K562 (cell line): ENCODE measurements around the gene SPZ1. TPM values are rescaled to one million over a fixed set of nuclear protein-coding genes. Genes with fewer than 3 reads are reported as not detected.

ENCODE experiments used
- ARID1B ChIP-seq: fragments of 450-650 bp; IDR thresholded peaks from 2 replicates; pipeline ENCODE4 v1.6.1; 2016; ENCODE audit warnings: antibody characterized with exemption, mild to moderate bottlenecking, inconsistent platforms
- ATF6 ChIP-seq: sonication (generic); formaldehyde crosslinking; IDR thresholded peaks from 2 replicates; pipeline ENCODE4 v1.4.0; 2020; ENCODE audit warnings: mild to moderate bottlenecking, missing genetic modification reagents
- BRF1 ChIP-seq: IDR thresholded peaks from 3 replicates; pipeline ENCODE4 v1.6.1; 2011; ENCODE audit warnings: borderline replicate concordance, mild to moderate bottlenecking; ENCODE audit not compliant: insufficient read length; ENCODE audit errors: extremely low read depth
- CBX8 ChIP-seq: fragments of 200-600 bp; sonication (generic); IDR thresholded peaks from 2 replicates; pipeline ENCODE4 v1.6.1; 2012; ENCODE audit warnings: borderline replicate concordance, mixed run types, low read depth, mild to moderate bottlenecking, moderate library complexity, mixed read lengths, low read length, control low read depth, inconsistent platforms; ENCODE audit not compliant: poor library complexity, severe bottlenecking; ENCODE audit errors: extremely low read depth
- FOXK2 ChIP-seq, 2 experiments: fragments of 450-650 bp; IDR thresholded peaks in 1 of 2; conservative IDR thresholded peaks in 1 of 2; 2 replicates each; pipeline ENCODE4 v1.6.1; 2016; ENCODE audit warnings: low read depth in 2 of 2, mild to moderate bottlenecking in 1 of 2
- GATAD2B ChIP-seq: fragments of 450-650 bp; IDR thresholded peaks from 2 replicates; pipeline ENCODE4 v1.6.1; 2017; ENCODE audit warnings: mild to moderate bottlenecking, borderline replicate concordance
- GMEB1 ChIP-seq: fragments of 250-450 bp; sonication (Bioruptor Pico); IDR thresholded peaks from 2 replicates; pipeline ENCODE4 v1.4.0; 2020; ENCODE audit warnings: mild to moderate bottlenecking
- KDM2B ChIP-seq: fragments of 250-450 bp; sonication (Bioruptor Pico); IDR thresholded peaks from 2 replicates; pipeline ENCODE4 v1.8.0; 2021; ENCODE audit warnings: mild to moderate bottlenecking, moderate library complexity
- MAFG ChIP-seq: fragments of 450-650 bp; conservative IDR thresholded peaks from 2 replicates; pipeline ENCODE4 v1.6.1; 2016; ENCODE audit warnings: missing genetic modification characterization, missing compliant biosample characterization
- MED1 ChIP-seq: sonication (generic); formaldehyde crosslinking; IDR thresholded peaks from 2 replicates; pipeline ENCODE4 v1.8.1; 2023; ENCODE audit warnings: missing genetic modification reagents, borderline replicate concordance
- NFIX ChIP-seq: fragments of 250-450 bp; sonication (Bioruptor Pico); IDR thresholded peaks from 2 replicates; pipeline ENCODE4 v1.4.0; 2020; ENCODE audit warnings: low read depth, mild to moderate bottlenecking, moderate library complexity
- NUFIP1 ChIP-seq: fragments of 450-650 bp; IDR thresholded peaks from 2 replicates; pipeline ENCODE4 v1.6.1; 2018; ENCODE audit not compliant: partially characterized antibody
- PURB ChIP-seq: sonication (generic); formaldehyde crosslinking; IDR thresholded peaks from 2 replicates; pipeline ENCODE4 v1.9.0; 2021; ENCODE audit warnings: low read depth, mild to moderate bottlenecking, missing genetic modification reagents
- RERE ChIP-seq: sonication (generic); formaldehyde crosslinking; IDR thresholded peaks from 2 replicates; pipeline ENCODE4 v1.8.0; 2023; ENCODE audit warnings: missing genetic modification reagents, mild to moderate bottlenecking, borderline replicate concordance
- U2AF2 ChIP-seq: fragments of 200-400 bp; formaldehyde crosslinking; optimal IDR thresholded peaks from 2 replicates; pipeline ENCODE3; 2017; ENCODE audit warnings: low read depth, mild to moderate bottlenecking, low read length
- ZBTB17 ChIP-seq: fragments of 450-650 bp; formaldehyde crosslinking; IDR thresholded peaks from 2 replicates; pipeline ENCODE4 v1.4.0; 2020; ENCODE audit warnings: mild to moderate bottlenecking
- ZNF165 ChIP-seq: fragments of 250-450 bp; sonication (Bioruptor Pico); IDR thresholded peaks from 2 replicates; pipeline ENCODE4 v1.4.0; 2020; ENCODE audit warnings: borderline replicate concordance
- ZNF324 ChIP-seq: fragments of 250-450 bp; sonication (Bioruptor Pico); IDR thresholded peaks from 2 replicates; pipeline ENCODE4 v1.4.0; 2020; ENCODE audit warnings: mild to moderate bottlenecking
- ZNF77 ChIP-seq: fragments of 250-450 bp; sonication (Bioruptor Pico); IDR thresholded peaks from 2 replicates; pipeline ENCODE4 v1.5.0; 2020
- polyA plus RNA-seq, 8 experiments: library from polyadenylated mRNA; depleted of rRNA in 4 of 8; stranded (reverse) in 5 of 8; unstranded in 3 of 8; fragments of >200 nt; fragmentation: Nextera tagmentation in 2 of 8; fragmentation: Illumina TruSeq in 1 of 8; extraction: Ambion mirVana in 2 of 8; extraction: Trizol in 1 of 8; gene quantifications; 2 replicates each; pipeline versions ENCODE4 v1.2.1 to v1.2.3, GENCODE V29; 2011 to 2014; ENCODE audit warnings: inconsistent platforms in 1 of 8, missing spikeins in 1 of 8
- total RNA-seq, 7 experiments: library from RNA; depleted of rRNA in 6 of 7; stranded (reverse); fragments of >200 nt in 6 of 7; fragmentation: Illumina TruSeq in 2 of 7; extraction: Trizol in 2 of 7; gene quantifications; 2 replicates each; pipeline versions ENCODE4 v1.2.1 to v1.2.3, GENCODE V29; 2011 to 2021; ENCODE audit warnings: low replicate concordance in 1 of 7

Gene SPZ1
- total and polyA plus RNA-seq, 9 of the 15 experiments (the other 6 are each of a cell fraction or from before 2014, with no cell fraction given), result not detected

GRCh38 chr5:80341016-80341775 lies 21.4 kb downstream of the SPZ1 start (continued):
- TF ChIP-seq GMEB1 (no peak), BRF1 (no peak), NFIX (no peak), ZNF165 (CRISPR knock-in tag) (no peak), ARID1B (0 out of 2 replicates have a peak, but pooled peaks have one; percentile 8), KDM2B (CRISPR knock-in tag) (no peak), PURB (CRISPR knock-in tag) (no peak), ZBTB17 (CRISPR knock-in tag) (no peak), MED1 (CRISPR knock-in tag) (no peak), ZNF77 (CRISPR knock-in tag) (no peak), FOXK2 (conservative IDR thresholded peaks at IDR 0.05 in 1 of 2, IDR thresholded peaks at IDR 0.05 in 1 of 2; ENCODE audit: low read depth in 2 of 2) (no peak), NUFIP1 (no peak), RERE (CRISPR knock-in tag) (no peak), U2AF2 (no peak), GATAD2B (no peak), ATF6 (CRISPR knock-in tag) (no peak), CBX8 (no peak), MAFG (tag) (peak; percentile 39; the same call in 1 of the 2 replicates), ZNF324 (CRISPR knock-in tag) (no peak)
